Stimulated activated CD8-positive, alpha-beta memory T cell treated with anti-CD3 and anti-CD28 coated beads, Interleukin-2, amount 100 ng/mL, for 1 hour (primary cell): Measurements from ENCODE around the gene POLR2J3.
A peak's percentile ranks its signal among the peaks of the same experiment; 100 is the strongest.
"Not testable (repeated sequence)": the region's sequence is repeated elsewhere in the genome, so short reads cannot be mapped to it uniquely, and the experiment has no call there.

Experiments used
- DNase-seq, 2 donors: peaks; one replicate each; pipeline ENCODE4 v3.0.0-alpha.2; 2020; ENCODE audit warnings: low read depth in 2 of 2

POLR2J3 gene

GRCh38 chr7:102572261-102573239 is at the start of gene POLR2J3:
Gene POLR2J3, minus strand, starts transcription at chr7:102572583. Its CDS starts 62 bp downstream, at chr7:102572521.
- peak; percentile 93 to 100 for DNase-seq

DNA sequence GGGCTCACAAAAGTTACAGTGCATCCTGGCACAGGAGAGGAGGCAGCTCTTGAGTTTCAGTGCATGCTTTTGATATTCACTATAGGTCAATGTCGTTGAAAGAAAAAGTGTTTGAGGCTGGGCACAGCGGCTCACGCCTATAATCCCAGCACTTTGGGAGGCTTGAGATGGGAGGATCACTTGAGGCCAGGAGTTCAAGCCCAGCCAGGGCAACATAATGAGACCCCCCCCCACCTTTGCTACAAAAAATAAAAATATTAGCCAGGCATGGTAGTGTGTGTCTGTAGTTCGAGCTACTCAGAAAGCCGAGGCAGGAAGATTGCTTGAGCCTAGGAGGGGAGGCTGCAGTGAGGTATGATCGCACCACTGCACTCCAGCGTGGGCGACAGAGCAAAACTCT is 45.7 kb upstream of the POLR2J3 start:
- DNase-seq, result not testable (repeated sequence)

GRCh38 chr7:102616507-102617125 is 44.2 kb upstream of the POLR2J3 start, which contains the start of gene RASA4:
Gene RASA4, minus strand, starts transcription at chr7:102616756. Its CDS starts 67 bp downstream, at chr7:102616689.
- not testable (repeated sequence) for DNase-seq

DNA sequence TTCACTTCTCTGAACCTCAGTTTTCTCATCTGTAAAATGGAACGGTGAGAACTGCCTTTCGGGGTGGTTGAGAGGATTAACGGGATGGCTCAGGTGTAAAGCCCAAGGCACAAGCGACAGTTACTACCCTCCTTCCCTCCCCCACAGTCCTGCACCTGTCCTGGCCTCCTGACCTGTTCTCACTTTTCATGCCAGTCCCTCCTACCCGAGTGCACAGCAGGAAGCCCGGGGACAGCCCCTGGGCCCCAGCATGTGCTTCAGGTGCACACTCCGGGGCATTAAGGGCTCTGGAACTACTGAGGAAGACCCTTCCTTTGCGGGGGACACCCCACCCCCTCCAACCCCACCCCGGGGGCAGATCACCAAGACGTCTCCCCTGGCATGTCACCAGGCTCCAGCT is 43.5 kb upstream of the POLR2J3 start:
- not testable (repeated sequence) for DNase-seq

GRCh38 chr7:102614873-102615272 is 42.5 kb upstream of the POLR2J3 start:
- not testable (repeated sequence) for DNase-seq

DNA sequence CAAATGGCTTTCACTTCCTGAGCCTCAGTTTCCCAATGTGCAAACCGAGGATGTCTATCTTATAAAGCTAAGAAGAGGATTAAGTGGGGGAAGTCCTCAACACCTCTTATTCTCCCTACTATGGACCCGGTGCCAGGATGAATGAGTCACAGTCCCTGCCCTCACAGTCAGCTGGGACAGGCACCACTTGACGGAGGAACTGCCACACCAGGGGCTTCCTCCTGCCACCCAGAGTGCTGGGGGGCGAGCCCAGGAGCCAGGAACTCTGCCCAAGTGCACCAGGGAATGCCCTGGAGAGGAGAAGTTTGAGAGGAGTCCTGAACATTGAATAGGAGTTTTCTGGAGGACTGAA is 41.9 kb upstream of the POLR2J3 start:
- DNase-seq, result not testable (repeated sequence)

GRCh38 chr7:102613575-102614345 is 41.4 kb upstream of the POLR2J3 start:
- DNase-seq, result not testable (repeated sequence)

GRCh38 chr7:102611675-102612325 is 39.4 kb upstream of the POLR2J3 start:
- not testable (repeated sequence) for DNase-seq

DNA sequence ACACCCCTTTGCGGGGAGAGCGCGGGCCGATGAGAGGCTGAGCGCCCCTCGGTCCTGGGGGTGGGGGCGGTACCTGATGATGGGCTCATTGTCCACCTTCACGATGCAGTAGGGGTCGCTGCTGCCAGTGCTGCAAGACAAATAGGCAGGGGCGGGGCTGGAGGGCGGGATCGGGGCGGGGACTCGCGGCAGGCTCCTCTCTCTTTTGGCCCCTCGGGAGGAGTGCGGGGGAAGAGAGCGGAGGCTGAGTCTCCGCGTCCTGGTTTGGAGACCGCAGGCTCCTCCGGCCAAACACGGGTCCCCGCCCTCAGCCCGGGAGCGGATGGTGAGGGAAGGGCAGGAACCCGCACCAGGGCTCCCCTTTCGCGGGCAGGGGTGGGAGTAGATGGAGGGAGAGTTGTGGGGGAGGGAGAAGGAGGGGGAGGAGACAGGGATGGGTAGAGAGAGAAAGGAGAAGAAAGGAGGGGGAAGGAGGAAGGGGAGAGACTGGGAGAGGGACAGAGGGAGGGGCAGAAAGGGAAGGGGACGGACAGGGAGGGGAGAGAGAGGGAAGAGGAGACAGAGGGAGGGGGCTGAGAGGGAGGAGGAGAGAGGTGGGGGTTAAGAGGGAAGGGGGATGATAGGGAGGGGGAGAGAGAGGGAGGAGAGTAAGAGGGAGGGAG is 38.8 kb upstream of the POLR2J3 start:
- DNase-seq, result not testable (repeated sequence)

GRCh38 chr7:102610441-102610840 is 38.1 kb upstream of the POLR2J3 start:
- DNase-seq, result not testable (repeated sequence)

DNA sequence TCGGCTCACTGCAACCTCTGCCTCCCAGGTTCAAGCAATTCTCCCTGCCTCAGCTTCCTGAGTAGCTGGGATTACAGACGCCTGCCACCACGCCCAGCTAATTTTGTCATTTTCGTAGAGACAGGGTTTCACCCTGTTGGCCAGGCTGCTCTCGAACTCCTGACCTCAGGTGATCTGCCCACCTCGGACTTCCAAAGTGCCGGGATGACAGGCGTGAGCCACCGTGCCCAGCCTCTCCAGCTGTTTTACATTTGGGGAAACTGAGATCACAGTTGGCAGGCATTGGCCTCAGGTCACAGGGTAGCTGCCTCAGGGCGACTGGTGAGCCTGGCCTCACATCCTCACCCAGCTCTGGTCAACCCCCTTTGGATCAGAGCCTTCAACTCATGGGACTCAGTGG is 37.4 kb upstream of the POLR2J3 start:
- DNase-seq, result not testable (repeated sequence)

DNA sequence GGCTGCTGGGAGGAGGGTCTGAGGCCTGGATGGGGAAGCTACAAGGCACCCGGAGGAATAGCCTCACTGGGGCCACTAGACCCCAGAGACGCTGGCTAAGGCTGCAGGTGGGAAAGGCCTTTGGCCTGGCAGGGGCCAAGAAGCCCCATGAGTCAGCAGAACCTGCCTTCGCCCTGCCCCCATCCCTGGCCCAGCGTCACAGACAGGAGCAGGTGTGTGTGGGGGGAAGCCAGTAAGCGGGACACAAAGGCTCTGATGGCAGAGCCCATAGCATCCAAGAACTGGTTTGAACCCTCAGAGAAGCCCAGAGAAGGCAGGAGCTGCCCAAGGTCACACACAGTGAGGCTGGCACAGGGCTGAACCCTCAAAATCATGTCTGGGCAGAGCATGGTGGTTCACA is 34.5 kb upstream of the POLR2J3 start:
- DNase-seq, result not testable (repeated sequence)

DNA sequence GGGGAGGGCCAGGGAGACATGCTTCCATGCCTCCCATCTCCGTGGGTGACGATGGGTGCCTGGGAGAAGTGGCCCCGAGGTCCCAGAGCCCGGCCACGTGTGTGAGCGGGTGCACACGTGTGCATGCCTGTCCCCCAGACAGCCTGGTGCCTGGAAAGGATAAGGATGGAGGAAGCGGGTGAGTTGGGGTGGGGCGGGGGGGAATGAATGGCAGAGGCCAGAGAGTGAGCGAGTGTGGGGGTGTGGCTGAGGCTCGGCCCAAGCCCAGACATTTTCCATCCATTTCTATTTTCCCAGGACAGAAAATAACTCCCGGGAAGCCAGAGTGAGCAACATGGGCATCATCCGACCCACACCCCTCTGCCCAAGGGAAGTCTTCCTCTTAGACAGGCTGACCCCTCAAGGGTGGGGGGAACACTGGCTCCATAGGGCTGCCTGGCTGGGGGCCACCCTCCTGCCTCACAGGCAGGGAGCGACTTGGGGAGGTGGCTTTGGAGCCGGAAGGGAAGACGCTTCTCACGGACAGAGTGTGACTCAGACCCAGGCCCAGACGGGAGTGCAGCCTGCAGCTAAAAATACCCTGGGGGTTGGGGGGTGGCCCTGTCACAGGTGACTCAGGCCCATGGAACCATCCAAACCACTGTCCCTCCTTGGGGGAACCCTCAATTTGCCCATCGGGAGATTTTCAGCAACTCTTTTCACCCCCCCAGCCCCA is 32.2 kb upstream of the POLR2J3 start:
- DNase-seq, result not testable (repeated sequence)

- not testable (repeated sequence) for DNase-seq
Observed at GRCh38 chr7:102602317-102602716, 29.9 kb upstream of the POLR2J3 start.

GRCh38 chr7:102599699-102600098 is 27.3 kb upstream of the POLR2J3 start:
- not testable (repeated sequence) for DNase-seq

GRCh38 chr7:102596036-102596435 is 23.7 kb upstream of the POLR2J3 start:
- DNase-seq, result not testable (repeated sequence)

DNA sequence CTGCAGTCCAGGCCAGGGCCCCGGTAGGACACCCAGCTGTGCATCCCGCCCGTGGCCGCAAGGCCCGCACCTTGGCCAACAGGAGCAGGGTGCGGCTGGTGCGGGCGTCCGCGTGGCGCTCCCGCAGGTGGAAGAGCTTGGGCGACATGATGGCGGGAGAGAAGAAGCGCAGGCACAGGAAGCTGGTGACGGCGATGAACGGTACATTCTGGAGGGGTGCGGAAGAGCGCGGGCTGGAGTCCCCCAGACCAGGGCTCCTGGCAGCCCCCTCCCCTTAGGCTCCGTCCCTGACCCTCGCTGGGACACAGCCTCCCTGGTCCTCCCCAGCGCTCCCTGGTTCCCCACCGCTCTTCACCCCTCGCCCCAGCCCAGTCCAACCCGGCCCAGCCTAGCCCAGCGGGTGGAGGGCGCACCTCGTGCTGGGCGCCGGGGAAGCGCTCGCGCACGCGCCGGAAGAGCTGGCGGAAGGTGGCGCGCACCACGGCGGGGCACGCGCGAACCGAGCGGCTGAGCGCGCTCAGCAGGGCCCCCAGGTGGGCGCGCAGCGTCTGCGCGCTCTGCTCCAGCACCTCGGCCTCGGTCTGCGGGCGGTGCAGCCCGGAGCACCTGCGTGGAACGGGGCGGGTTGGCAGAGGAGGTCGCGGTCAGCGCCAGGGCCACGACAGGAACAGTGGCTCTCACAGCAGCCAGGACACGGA is 21.4 kb upstream of the POLR2J3 start:
- not testable (repeated sequence) for DNase-seq

- not testable (repeated sequence) for DNase-seq
Observed at GRCh38 chr7:102592477-102593019, 20.2 kb upstream of the POLR2J3 start.

DNA sequence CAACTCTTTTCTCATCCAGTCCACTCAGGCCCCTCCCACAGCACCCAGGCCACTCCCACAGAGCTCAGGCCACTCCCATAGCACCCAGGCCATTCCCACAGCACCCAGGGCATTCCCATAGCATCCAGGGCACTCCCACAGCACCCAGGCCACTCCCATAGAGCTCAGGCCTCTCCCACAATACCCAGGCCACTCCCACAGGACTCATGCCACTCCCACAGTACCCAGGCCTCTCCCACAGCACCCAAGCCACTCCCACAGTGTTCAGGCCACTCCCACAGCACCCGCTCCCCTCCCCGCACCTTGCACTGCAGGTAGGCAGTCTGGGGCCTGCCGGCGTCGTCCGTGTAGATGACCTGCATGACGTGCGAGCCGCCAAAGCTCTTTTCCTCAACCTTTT is 17.5 kb upstream of the POLR2J3 start:
- not testable (repeated sequence) for DNase-seq
